ENCODE results near the gene NLRP1. TPM values are rescaled to one million over a fixed set of nuclear protein-coding genes. Genes with fewer than 3 reads are reported as not detected.

NLRP1 gene
- total RNA-seq, 4 donors from 2014 or later = 10.4 to 33.4 (median 14.3) TPM

- no peaks in the 10 kb centered on the region for H3K4me1 ChIP-seq
- intact Hi-C loops (cut with DNase I) = no loop called here
- DNase-seq = no peak
- WGBS, 2 donors = 60 to 64% methylated on average over 3 of the region's 4 CpGs
- peaks cover 0 to 85% (median 0%) of the 10 kb centered on the region in 4 donors for H3K27me3 ChIP-seq
- H3K27ac ChIP-seq = no peak overlapping the region
- TF ChIP-seq POLR2A (IDR thresholded peaks at IDR 0.05) = no peak
- TF ChIP-seq CTCF (IDR thresholded peaks at IDR 0.05) = no peak
- no peaks in the 10 kb centered on the region for H3K9me3 ChIP-seq
- no peaks in the 10 kb centered on the region for H3K36me3 ChIP-seq
- no peak overlapping the region for H3K4me3 ChIP-seq
Measured at GRCh38 chr17:5605452-5605851, 21.1 kb upstream of the NLRP1 start.

- no peaks in the 10 kb centered on the region for H3K9me3 ChIP-seq
- intact Hi-C loops (cut with DNase I) = no loop called here
- H3K4me1 ChIP-seq = no peaks in the 10 kb centered on the region
- DNase-seq = no peak
- no peak overlapping the region for H3K27ac ChIP-seq
- peaks cover 0 to 88% (median 0%) of the 10 kb centered on the region in 4 donors for H3K27me3 ChIP-seq
- no peaks in the 10 kb centered on the region for H3K36me3 ChIP-seq
- no peak overlapping the region for H3K4me3 ChIP-seq
- no peak for TF ChIP-seq CTCF (IDR thresholded peaks at IDR 0.05)
- no peak for TF ChIP-seq POLR2A (IDR thresholded peaks at IDR 0.05)
Measured at GRCh38 chr17:5600041-5600440, 15.7 kb upstream of the NLRP1 start.

GRCh38 chr17:5598457-5598856 is 14.1 kb upstream of the NLRP1 start:
- no peak for DNase-seq
- H3K4me1 ChIP-seq = no peaks in the 10 kb centered on the region
- H3K4me3 ChIP-seq = no peak overlapping the region
- no peaks in the 10 kb centered on the region for H3K36me3 ChIP-seq
- TF ChIP-seq CTCF (IDR thresholded peaks at IDR 0.05) (no peak), POLR2A (IDR thresholded peaks at IDR 0.05) (no peak)
- peaks cover 0 to 96% (median 0%) of the 10 kb centered on the region in 4 donors for H3K27me3 ChIP-seq
- no peaks in the 10 kb centered on the region for H3K9me3 ChIP-seq
- no peak overlapping the region for H3K27ac ChIP-seq
- intact Hi-C loops (cut with DNase I) = loop anchor here (10.0 kb wide), 1 partner anchor 106 kb away; no protein-coding TSS in a partner anchor
- 18 to 19% methylated on average over 5 to 6 of the region's 6 CpGs for WGBS, 2 donors

GRCh38 chr17:5596421-5596820 is 12.1 kb upstream of the NLRP1 start:
- H3K27ac ChIP-seq = no peak overlapping the region
- H3K4me3 ChIP-seq = no peak overlapping the region
- TF ChIP-seq CTCF (IDR thresholded peaks at IDR 0.05) (no peak), POLR2A (IDR thresholded peaks at IDR 0.05) (no peak)
- peaks cover 0 to 99% (median 0%) of the 10 kb centered on the region in 4 donors for H3K27me3 ChIP-seq
- H3K9me3 ChIP-seq = no peaks in the 10 kb centered on the region
- 55% methylated on average over 2 of the region's 2 CpGs; no CpG with 5 or more reads in 1 of the 2 donors for WGBS, 2 donors
- H3K4me1 ChIP-seq = no peaks in the 10 kb centered on the region
- no peaks in the 10 kb centered on the region for H3K36me3 ChIP-seq
- intact Hi-C loops (cut with DNase I) = loop anchor here (10.0 kb wide), 1 partner anchor 108 kb away; no protein-coding TSS in a partner anchor
- no peak for DNase-seq

- no peak for DNase-seq
- Histone ChIP-seq H3K9me3 (no peaks in the 10 kb centered on the region), H3K27me3 (peaks cover 0 to 98% (median 0%) of the 10 kb centered on the region in 4 donors), H3K4me1 (no peaks in the 10 kb centered on the region), H3K27ac (no peak overlapping the region), H3K4me3 (no peak overlapping the region), H3K36me3 (no peaks in the 10 kb centered on the region)
- intact Hi-C loops (cut with DNase I) = loop anchor here (10.0 kb wide), 1 partner anchor 109 kb away; no protein-coding TSS in a partner anchor
- TF ChIP-seq POLR2A (IDR thresholded peaks at IDR 0.05) (no peak), CTCF (IDR thresholded peaks at IDR 0.05) (no peak)
- WGBS, 2 donors = 17 to 54% methylated on average over 4 to 7 of the region's 7 CpGs
Measured at GRCh38 chr17:5595831-5596230, 11.5 kb upstream of the NLRP1 start.
